HK-2 (cell line): ENCODE measurements around the gene PITHD1.
A peak's percentile ranks its signal among the peaks of the same experiment; 100 is the strongest.
"Not testable (repeated sequence)": the region's sequence is repeated elsewhere in the genome, so short reads cannot be mapped to it uniquely, and the experiment has no call there.

Experiments
- DNase-seq: peaks from one replicate; pipeline ENCODE4 v3.0.0-alpha.2; 2018; ENCODE audit not compliant: unreplicated experiment

The PITHD1 gene

DNA sequence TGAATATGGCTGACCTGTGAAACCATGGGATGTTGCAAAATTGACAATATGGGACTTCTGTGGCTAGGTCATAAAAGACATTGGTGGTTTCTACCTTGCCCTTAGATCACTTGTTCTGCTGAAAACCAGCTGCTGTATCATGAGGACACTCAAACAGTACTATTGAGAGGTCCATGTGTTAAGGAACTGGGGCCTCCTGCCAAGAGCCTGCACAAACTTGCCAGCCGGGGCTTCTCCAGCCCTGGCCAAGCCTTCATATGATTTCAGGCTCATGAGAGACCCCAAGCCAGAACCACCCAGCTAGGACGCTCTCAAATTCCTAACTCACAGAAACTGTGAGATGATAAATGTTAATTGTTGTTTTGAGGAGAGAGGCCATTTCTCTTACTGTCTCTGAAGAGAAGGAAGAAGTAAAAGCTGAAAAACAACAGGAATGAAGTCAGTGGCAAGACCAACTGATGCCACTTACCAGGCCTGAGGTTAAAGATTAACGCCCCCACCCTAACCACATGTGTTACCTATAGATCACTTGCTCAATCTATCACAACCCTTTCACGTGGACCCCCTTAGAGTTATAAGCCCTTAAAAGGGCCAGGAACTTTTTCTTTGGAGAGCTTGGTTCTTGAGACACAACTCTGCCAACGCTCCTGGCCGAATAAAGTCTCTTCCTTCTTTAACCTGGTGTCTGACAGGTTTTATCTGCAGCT is 3.9 kb upstream of the PITHD1 start:
- DNase-seq: no peak

DNA sequence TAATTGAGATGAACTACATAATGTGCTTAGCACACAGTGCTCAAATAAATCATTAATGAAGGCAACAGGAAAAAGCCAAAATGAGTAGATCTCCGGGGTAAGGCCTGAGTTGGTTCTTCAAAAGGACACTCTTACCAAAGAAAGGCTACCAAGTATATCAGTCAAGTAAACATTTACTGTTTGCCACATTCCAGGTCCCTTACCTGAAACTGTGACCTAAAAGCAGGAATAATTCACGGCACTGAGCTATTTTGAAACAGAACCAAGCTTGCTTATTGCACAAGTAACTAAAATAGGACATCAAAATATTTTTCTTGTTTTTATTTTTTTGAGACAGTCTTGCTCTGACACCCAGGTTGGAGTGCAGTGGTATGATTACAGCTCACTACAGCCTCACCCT is 2.0 kb upstream of the PITHD1 start:
- DNase-seq: no peak

DNA sequence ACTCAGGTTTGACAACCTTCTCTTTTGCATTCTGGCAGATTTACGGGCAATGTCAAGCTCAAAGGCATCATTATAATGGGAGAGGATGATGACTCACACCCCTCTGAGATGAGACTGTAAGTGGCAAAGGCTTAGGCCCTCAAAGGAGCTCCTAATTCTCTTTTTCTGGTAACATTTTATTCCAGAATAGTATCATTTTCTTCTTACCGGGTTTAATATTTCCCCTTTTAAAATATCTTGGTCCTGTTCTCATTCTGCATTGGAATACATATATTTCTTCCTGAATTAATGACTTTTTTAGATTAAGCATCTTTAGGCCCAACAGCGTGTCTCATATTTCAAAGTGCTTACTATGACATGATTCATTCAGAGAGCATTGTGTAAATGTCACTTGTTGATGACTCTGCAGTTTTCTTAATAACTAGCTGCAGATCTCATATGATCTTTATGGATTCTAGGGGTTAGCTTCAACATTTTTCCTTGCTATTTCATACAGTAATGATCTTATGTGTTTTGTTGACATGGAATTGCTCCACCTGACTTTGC is 1.7 kb downstream of the PITHD1 start:
- no peak for DNase-seq

DNA sequence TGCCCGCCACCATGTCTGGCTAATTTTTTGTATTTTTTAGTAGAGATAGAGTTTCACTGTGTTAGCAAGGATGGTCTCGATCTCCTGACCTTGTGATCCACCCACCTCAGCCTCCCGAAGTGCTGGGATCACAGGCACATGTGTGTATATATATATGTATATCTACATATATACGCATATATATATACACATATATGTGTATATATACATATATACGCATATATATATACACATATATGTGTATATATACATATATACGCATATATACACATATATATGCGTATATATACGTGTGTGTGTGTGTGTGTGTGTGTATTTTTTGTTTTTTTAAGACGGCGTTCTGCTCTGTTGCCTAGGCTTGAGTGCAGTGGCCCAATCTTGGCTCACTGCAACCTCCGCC is 4.9 kb downstream of the PITHD1 start:
- DNase-seq: not testable (repeated sequence)

DNA sequence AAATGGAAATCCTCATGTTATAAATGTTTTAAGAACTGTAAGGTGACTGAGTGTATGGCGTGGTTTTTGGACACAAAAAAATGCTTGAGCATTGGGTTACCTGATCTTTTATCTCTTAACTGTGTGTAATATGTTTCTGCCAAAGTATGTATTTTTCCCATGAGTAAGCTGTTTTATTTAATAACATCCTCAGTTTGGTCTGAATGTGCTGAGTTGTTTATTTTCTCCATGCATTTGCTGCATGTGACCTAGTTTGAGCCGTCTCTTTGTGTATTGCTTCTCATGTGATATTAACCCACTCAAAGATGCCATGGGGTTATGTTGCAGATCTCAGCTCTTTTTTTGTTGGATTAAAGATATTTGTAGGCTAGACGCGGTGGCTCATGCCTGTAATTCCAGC is 6.6 kb downstream of the PITHD1 start:
- no peak for DNase-seq

DNA sequence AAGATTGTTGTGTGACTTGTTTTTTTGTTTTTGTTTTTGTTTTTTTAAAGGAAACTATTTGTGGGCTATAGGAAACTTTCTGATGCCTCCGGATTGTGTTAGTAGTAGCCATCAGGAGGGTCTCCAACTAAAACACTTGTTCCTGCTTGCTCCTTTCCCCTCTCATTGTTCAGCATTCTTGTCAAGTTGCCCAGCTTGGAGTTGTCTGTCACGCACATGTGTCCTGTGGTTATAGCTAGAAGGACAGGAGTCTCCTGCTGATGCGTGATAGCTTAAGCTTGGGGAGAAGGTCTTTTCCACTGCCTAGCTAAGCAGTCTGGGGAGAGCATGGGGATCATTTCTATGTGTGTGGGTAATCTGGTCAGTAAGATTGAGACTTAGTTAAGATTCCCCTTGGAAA is 9.5 kb downstream of the PITHD1 start:
- DNase-seq: no peak

DNA sequence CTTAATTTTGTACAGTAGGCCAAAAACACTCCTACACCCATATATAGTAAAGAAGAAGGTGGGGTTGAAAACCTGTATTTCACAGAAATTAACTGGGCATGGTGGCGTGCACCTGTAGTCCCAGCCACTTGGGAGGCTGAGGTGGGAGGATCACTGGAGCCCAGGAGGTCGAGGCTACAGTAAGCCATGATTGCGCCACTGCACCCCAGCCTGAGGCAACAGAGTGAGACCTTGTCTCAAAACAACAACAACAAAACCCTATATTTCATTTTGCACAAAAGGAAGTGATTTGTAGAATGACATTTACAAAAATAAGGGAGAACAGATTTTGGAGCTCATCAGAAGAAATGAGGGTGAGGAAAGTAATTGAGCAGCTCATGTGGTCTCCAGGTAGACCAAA is 10.5 kb downstream of the PITHD1 start:
- DNase-seq: no peak

DNA sequence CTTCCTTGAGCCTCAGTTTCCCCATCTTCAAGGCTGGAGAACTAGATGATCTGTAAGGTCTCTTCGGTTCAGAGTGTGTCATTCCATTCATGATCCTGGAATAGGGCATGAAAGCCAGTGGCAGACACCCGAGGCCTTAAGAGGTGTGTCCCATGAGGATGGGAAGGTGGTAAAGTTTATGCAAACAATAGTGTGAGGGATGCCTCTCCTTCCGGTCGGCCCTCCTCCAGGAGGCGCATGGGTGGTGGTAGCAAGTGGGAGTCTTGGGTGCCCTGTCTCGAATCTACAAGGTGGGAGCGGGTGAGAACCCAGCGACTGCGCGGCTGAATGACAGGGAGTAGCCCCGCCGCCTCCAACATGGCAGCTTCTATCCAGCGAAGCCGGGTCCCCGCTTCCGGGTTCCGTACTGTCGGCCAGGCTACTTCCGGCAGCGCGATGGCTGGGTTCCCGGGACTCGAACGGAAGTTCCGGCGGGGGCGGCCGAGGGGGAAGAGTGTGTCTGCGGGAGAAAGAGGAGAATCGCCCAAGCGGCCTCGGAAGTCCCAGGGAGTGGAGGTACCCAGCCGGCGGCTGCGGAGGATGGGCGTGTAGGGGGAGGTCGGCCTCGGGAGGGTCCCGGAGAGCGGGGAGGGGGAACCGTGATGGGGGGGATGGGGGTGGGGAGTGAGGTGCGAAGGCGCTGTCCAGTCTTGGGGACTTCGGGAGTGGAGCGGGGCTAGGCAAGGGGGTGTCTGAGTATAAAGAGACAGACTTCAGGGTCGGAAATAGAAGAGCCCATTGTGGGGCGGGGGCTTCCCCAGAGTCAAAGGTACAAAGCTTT is 12.7 kb downstream of the PITHD1 start, which contains the start of gene LYPLA2:
Gene LYPLA2 (plus strand): TSS at position 450 of the 820 bp plus-strand sequence. CDS start 1,538 bp downstream, outside the sequence.
- DNase-seq: peak; percentile 92

DNA sequence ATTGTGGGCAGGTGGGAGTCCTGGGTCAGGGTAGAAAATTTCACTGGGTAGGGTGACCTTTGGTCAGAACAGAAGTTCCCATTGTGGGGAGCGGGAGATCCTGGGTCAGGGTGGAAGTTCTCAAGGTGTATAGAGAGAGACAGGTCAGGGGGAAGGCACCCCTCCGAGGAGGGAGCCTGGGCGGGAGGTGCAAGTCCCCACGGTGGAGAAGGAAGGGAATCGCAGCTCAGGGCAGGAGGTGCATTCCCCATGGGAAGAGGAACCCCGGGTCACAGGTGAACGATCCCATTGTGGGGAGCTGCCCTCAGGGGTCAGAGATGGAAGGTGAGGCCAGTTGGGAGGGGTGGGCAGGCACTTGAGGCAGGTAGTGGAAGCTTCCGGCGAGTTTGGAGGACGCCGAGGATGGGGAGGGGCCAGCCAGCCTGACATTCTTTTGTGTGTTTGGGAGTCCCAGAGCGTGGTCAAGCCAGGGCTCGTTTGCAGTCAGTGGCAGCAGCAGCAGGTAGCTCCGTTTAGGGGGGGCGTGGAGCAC is 13.4 kb downstream of the PITHD1 start:
- peak; percentile 59 for DNase-seq

DNA sequence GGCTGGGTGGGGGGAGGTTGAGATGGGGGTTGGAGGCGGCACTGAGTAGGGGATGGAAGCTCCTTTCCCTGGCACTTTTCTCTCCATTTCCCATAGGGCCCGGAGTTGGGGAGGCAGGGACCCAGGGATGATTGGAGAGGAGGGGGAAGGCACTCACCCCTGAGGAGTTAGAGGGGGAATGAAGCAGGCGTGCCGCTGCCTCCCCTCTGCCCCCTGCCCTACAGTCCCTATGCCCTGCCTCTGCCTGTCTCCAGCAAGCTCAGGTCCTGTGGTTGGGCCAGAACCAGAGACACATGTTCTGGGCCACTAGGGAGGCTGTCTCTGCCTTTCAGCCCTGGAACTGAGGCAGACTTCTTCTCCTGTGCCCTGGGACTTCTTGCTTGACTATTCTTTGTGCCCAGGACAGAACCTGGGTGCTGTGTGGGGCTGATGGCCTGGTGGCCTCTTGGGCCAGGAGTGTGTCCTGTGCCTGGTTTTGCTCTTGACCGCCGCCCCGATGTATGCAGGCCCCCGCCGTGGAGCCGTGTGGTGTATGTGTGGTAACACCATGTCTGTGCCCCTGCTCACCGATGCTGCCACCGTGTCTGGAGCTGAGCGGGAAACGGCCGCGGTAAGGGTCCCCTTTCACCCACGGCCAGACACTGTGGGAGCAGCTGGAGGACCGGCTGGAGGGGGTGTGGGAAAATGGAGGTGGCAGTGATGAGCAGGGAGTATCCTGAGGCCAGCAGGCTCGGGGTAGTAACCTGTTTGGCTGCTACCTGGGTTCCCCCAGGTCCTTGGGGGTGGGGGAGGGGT is 14.1 kb downstream of the PITHD1 start:
- DNase-seq: no peak

DNA sequence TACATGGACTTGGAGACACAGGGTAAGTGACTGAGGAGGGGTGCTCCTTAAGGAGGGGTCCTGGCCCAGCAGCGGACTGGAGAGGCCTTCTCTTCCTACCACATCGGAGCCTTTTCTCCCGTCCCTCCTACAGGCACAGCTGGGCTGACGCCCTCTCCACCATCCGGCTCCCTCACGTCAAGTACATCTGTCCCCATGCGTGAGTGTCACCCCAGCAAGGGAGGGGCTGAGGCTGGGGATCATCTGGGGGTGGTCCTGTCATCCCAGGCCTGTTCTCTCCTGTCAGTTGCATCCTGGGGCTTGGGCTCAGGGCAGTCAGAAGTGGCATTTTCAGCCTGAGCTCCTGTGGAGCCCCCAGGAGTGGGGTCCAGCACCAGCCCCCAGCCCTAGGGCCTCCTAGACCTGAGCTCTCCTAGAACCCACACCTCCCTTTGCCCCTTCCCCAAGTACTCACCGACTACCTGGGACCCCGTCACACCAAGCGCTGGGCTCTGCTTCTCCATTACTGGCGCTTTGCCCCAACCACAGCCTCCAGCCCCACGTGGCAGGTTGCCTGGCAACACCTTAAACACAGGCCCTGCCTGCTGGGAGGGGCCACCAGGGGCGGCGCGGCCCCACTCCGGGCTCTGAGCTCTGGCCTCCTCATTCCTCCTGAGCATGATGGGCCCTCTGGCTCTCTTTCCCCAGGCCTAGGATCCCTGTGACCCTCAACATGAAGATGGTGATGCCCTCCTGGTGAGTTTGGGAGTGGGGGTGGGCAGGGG is 15.0 kb downstream of the PITHD1 start:
- DNase-seq: no peak

DNA sequence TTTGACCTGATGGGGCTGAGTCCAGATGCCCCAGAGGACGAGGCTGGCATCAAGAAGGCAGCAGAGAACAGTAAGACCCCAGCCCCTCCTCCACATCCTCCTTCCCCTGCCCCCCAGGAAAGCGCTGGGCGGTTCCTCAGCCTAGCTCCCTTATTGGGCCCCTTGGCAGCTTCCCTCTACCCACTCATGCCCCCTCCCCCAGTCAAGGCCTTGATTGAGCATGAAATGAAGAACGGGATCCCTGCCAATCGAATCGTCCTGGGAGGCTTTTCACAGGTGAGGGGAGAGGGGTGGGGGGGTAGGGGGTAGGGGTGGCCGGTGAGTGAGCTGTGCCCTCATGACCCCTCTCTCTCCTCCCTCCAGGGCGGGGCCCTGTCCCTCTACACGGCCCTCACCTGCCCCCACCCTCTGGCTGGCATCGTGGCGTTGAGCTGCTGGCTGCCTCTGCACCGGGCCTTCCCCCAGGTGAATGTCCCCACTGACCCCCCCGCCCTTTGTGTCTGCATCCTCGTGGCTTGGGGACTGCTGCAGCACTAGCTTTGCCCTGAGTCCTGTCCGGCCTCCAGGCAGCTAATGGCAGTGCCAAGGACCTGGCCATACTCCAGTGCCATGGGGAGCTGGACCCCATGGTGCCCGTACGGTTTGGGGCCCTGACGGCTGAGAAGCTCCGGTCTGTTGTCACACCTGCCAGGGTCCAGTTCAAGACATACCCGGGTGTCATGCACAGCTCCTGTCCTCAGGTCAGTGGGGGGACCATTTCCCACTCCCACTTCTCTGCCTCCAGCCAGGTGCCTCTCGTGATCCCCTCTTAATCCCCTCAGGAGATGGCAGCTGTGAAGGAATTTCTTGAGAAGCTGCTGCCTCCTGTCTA is 15.9 kb downstream of the PITHD1 start:
- DNase-seq: no peak

DNA sequence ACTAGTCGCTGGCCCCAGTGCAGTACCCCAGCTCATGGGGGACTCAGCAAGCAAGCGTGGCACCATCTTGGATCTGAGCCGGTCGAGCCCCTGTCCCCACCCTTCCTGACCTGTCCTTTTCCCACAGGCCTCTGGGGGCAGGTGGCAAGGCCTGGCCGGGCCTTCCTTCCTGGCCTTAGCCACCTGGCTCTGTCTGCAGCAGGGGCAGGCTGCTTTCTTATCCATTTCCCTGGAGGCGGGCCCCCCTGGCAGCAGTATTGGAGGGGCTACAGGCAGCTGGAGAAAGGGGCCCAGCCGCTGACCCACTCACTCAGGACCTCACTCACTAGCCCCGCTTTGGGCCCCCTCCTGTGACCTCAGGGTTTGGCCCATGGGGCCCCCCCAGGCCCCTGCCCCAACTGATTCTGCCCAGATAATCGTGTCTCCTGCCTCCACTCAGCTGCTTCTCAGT is 16.5 kb downstream of the PITHD1 start:
- DNase-seq: not testable (repeated sequence)

DNA sequence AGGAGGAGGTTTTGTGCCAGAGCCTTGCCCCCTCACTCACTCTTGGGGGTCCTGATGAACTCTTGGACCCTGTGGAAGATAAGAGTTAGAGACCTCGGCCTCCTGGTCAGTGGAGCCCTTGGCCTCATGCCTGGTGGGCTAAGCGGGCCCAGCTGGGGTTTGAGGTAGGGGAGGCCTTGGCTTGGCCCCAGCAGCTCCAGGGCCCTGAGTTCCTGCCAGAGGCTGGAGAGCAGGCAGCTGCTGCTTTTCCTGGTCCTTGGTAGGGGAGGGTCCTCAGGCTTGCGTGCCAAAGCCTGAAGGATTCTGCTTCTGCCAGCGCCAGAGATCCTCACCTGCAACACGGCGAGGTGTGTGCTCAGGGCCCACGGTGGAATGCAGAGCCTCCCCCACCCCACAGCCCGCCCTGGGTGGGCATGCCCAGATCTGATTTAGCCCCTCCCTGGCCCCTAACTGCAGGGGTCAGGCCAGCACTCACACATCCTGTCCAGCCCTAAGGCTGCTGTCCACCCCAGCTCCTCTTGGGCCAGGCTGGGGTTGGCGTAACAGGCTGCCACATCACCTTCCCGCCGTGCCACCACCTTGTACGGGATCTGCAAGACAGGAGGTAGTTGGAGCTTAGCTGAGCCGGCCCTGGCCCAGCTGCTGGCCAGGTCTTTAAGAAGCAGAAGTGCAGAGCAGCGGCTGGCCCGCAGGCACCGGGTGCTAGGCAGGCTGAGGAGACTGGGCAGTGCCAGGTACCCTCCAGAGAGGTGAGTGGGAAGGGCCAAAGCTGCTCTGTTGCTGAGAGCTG is 17.7 kb downstream of the PITHD1 start:
- DNase-seq: no peak

DNA sequence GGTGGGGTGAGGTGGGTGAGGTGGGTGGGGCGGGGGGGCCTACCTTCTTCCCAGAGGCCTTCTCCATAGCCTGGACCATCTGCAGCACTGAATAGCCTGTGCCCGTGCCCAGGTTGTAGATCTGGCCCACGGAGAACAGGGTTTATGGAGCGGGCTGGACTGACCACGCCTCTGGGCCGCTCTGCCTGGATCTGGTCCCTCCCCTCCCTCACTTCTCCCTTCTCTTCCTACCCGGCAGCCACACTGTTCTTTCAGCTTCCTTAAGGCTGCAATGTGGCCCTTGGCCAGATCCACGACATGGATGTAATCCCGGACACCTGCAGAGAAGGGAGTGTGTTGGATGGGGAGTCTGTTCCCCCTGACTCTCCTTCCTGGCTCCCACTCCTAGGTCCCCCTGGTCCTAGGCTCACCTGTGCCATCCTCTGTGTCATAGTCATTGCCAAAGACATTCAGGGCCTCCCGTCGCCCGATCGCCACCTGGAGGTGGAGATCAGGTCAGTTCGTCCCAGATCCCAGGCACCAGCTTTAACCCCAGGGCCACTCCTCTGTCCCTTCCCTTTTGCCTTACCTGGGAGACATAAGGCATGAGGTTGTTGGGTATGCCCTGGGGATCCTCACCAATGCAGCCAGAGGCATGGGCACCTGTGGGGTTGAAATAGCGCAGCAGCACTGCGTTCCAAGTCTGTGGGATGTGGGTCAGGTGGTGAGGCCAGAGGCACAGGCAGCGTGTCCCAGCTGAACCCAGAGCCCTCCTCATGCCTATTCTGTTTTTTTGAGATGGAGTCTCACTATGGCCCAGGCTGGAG is 18.5 kb downstream of the PITHD1 start:
- DNase-seq: no peak

DNA sequence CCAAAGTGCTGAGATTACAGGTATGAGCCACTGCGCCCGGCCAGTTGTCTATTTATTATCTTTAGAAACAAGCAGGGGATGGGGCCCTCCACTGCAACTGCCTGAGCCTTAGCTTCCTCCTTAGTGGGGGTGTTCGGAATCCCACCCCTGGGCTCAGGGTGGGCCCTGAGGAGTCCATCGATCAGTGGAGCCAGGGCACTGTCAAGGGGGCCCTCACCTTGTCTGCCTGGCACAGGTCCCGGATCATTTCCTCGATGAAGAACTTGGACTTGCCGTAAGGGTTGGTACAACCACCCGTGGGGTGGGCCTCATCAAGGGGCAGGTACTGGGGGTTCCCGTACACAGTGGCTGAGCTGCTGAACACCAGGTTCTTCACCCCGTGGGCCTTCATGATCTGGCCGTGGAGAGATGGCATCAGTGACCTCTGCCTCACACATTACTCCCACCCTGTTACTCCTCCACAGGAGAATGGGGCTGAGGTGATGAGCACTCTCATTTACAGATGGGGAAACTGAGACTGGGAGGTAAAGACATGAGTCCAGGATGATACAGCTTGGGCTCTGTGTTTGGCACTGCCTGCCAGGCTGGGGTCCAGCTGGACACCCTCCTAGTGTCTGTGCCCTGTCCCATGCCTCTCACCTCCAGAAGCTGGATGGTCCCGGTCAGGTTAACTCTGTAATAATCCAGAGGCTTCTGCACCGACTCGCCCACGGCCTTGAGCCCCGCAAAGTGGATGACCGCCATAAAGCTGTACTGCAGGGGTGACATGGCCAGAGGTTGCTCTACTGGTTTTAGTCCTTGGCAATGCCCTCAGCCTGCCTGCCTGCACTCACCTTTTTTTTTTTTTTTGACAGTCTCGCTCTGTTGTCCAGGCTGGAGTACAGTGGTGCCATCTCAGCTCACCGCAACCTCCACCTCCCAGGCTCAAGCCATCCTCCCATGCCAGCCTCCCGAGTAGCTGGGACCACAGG is 19.5 kb downstream of the PITHD1 start:
- no peak for DNase-seq

DNA sequence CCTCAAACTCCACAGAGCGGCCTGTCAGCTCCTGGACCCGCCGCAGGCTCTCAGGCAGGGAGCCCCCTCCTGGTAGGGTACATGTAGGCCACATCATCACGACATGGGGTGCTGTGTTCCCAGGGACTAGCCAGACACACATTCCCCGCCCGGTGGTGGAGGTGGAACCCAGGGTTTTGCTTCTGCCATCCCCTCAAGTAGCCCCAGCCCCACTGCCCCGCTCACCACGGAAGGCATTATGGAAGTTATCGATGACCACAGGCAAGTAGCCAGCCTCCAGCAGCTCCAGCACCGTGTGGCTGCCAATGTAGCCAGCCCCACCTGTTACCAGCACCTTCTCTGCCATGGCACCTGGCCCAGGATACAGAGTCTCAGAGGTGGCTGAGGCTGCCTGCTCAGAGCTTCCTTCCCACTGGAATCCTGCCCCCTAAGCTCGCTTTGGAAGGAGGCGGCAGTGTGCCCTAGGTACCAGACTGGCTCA is 20.5 kb downstream of the PITHD1 start:
- DNase-seq: no peak
